K562 (cell line): ENCODE data around the gene TMC1. TPM values are rescaled to one million over a fixed set of nuclear protein-coding genes. Genes with fewer than 3 reads are reported as not detected.

ENCODE experiments used
- C11orf30 ChIP-seq: fragments of 450-650 bp; IDR thresholded peaks from 2 replicates; pipeline ENCODE4 v1.6.1; 2016; ENCODE audit warnings: low read depth, mild to moderate bottlenecking
- CEBPB ChIP-seq: fragments of 450-650 bp; IDR thresholded peaks from 2 replicates; pipeline ENCODE4 v1.6.1; 2016; ENCODE audit warnings: missing genetic modification characterization, missing compliant biosample characterization
- FOS ChIP-seq: IDR thresholded peaks from 3 replicates; pipeline ENCODE4 v1.6.1; 2011; ENCODE audit not compliant: insufficient read length; ENCODE audit errors: extremely low read depth
- FOXJ2 ChIP-seq: fragments of 200-800 bp; sonication (Bioruptor generic); IDR thresholded peaks from 2 replicates; pipeline ENCODE4 v1.6.1; 2016; ENCODE audit warnings: missing genetic modification characterization, missing compliant biosample characterization
- FOXK2 ChIP-seq, 2 experiments: fragments of 450-650 bp; IDR thresholded peaks in 1 of 2; conservative IDR thresholded peaks in 1 of 2; 2 replicates each; pipeline ENCODE4 v1.6.1; 2016; ENCODE audit warnings: low read depth in 2 of 2, mild to moderate bottlenecking in 1 of 2
- PCBP2 ChIP-seq: fragments of 200-400 bp; formaldehyde crosslinking; IDR thresholded peaks from 2 replicates; pipeline ENCODE4 v1.6.1; 2018; ENCODE audit warnings: low read length, low read depth, mild to moderate bottlenecking, moderate library complexity; ENCODE audit not compliant: poor library complexity, severe bottlenecking
- PHTF2 ChIP-seq: fragments of 250-450 bp; sonication (Bioruptor Pico); IDR thresholded peaks from 2 replicates; pipeline ENCODE4 v1.5.0; 2021; ENCODE audit warnings: mild to moderate bottlenecking
- TCF3 ChIP-seq: sonication (generic); formaldehyde crosslinking; IDR thresholded peaks from 2 replicates; pipeline ENCODE4 v1.4.0; 2020; ENCODE audit warnings: mild to moderate bottlenecking, missing genetic modification reagents
- XRCC4 ChIP-seq: IDR thresholded peaks from one replicate; pipeline ENCODE4 v1.6.1; 2011; ENCODE audit not compliant: insufficient read depth, insufficient read length; ENCODE audit errors: extremely low read depth
- ZFP1 ChIP-seq: fragments of 450-650 bp; formaldehyde crosslinking; IDR thresholded peaks from 2 replicates; pipeline ENCODE4 v1.4.0; 2020; ENCODE audit warnings: mild to moderate bottlenecking, mixed read lengths
- ZNF124 ChIP-seq: sonication (generic); formaldehyde crosslinking; IDR thresholded peaks from 2 replicates; pipeline ENCODE4 v1.8.1; 2022; ENCODE audit warnings: missing genetic modification reagents
- ZNF507 ChIP-seq: conservative IDR thresholded peaks from 2 replicates; pipeline ENCODE4 v1.6.1; 2017; ENCODE audit warnings: missing genetic modification characterization, missing compliant biosample characterization
- ZNF584 ChIP-seq: fragments of 200-800 bp; sonication (Bioruptor generic); IDR thresholded peaks from 2 replicates; pipeline ENCODE4 v1.6.1; 2016; ENCODE audit warnings: low read depth, mild to moderate bottlenecking, missing genetic modification characterization, missing compliant biosample characterization
- ZNF830 ChIP-seq: fragments of 250-450 bp; sonication (Bioruptor Pico); IDR thresholded peaks from 2 replicates; pipeline ENCODE4 v1.5.0; 2021; ENCODE audit warnings: mild to moderate bottlenecking
- polyA plus RNA-seq, 8 experiments: library from polyadenylated mRNA; depleted of rRNA in 4 of 8; stranded (reverse) in 5 of 8; unstranded in 3 of 8; fragments of >200 nt; fragmentation: Nextera tagmentation in 2 of 8; fragmentation: Illumina TruSeq in 1 of 8; extraction: Ambion mirVana in 2 of 8; extraction: Trizol in 1 of 8; gene quantifications; 2 replicates each; pipeline versions ENCODE4 v1.2.1 to v1.2.3, GENCODE V29; 2011 to 2014; ENCODE audit warnings: inconsistent platforms in 1 of 8, missing spikeins in 1 of 8
- total RNA-seq, 7 experiments: library from RNA; depleted of rRNA in 6 of 7; stranded (reverse); fragments of >200 nt in 6 of 7; fragmentation: Illumina TruSeq in 2 of 7; extraction: Trizol in 2 of 7; gene quantifications; 2 replicates each; pipeline versions ENCODE4 v1.2.1 to v1.2.3, GENCODE V29; 2011 to 2021; ENCODE audit warnings: low replicate concordance in 1 of 7
- TF ChIP-seq, protein P1 (sequence below): sonication (generic); formaldehyde crosslinking; IDR thresholded peaks from 2 replicates; pipeline ENCODE4 v1.8.1; 2023; ENCODE audit warnings: missing genetic modification reagents, mild to moderate bottlenecking, borderline replicate concordance
- TF ChIP-seq, protein P2 (sequence below): fragments of 250-450 bp; sonication (Bioruptor Pico); IDR thresholded peaks from 2 replicates; pipeline ENCODE4 v1.5.1; 2021; ENCODE audit warnings: mild to moderate bottlenecking
- TF ChIP-seq, protein P3 (sequence below), 3 experiments: IDR thresholded peaks in 2 of 3; conservative IDR thresholded peaks in 1 of 3; 2 replicates each; pipeline ENCODE4 v1.5.1; 2011 to 2012; ENCODE audit warnings: low read length in 3 of 3, mild to moderate bottlenecking in 3 of 3, control low read depth in 2 of 3, improper control_type of control experiment in 1 of 3, inconsistent platforms in 1 of 3, low read depth in 1 of 3, mixed read lengths in 1 of 3, moderate library complexity in 1 of 3; ENCODE audit not compliant: insufficient read depth in 2 of 3
- TF ChIP-seq, protein P4 (sequence below): fragments of 250-450 bp; sonication (Bioruptor Pico); IDR thresholded peaks from 2 replicates; pipeline ENCODE4 v1.5.0; 2021

Gene TMC1
- total and polyA plus RNA-seq, 9 of the 15 experiments (the other 6 are each of a cell fraction or from before 2014, with no cell fraction given): 0.10 to 0.15 TPM; not detected in 7

DNA sequence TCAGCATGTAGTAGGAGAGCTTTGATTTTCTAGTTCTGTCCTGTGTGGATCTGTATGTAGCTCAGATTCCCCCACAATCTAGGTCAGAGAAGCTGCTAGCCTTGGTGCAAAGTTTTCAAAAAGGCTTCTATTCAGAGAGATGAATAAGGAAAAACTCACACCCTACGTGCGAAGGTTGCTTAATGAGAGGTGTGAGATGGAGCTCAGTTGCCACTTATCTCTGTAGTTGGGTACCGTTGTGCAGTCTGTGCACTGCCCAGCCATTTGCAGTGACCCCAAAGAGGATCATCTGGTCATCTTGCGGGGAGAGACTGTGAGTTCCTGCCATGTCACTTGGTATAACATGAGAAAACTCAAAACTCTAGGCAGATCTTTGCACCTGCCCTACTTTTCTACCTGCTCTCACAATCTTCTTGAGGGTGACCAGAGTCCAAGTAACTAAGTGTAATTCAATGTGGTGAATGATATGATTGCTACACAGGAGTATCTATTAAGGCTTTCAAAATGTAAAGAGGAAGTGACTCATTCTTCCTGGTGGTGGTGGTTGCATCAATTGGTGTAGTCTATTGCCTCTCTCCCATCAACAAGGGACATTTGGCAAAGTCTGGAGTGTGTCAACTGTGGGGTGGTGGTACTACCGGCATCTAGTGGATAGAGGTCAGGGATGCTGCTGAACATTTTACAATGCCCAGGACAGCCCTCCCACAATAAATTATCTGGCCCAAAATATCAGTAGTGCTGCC, 65.2 kb downstream of the TMC1 start (continued):
- TF ChIP-seq, protein P1, sequence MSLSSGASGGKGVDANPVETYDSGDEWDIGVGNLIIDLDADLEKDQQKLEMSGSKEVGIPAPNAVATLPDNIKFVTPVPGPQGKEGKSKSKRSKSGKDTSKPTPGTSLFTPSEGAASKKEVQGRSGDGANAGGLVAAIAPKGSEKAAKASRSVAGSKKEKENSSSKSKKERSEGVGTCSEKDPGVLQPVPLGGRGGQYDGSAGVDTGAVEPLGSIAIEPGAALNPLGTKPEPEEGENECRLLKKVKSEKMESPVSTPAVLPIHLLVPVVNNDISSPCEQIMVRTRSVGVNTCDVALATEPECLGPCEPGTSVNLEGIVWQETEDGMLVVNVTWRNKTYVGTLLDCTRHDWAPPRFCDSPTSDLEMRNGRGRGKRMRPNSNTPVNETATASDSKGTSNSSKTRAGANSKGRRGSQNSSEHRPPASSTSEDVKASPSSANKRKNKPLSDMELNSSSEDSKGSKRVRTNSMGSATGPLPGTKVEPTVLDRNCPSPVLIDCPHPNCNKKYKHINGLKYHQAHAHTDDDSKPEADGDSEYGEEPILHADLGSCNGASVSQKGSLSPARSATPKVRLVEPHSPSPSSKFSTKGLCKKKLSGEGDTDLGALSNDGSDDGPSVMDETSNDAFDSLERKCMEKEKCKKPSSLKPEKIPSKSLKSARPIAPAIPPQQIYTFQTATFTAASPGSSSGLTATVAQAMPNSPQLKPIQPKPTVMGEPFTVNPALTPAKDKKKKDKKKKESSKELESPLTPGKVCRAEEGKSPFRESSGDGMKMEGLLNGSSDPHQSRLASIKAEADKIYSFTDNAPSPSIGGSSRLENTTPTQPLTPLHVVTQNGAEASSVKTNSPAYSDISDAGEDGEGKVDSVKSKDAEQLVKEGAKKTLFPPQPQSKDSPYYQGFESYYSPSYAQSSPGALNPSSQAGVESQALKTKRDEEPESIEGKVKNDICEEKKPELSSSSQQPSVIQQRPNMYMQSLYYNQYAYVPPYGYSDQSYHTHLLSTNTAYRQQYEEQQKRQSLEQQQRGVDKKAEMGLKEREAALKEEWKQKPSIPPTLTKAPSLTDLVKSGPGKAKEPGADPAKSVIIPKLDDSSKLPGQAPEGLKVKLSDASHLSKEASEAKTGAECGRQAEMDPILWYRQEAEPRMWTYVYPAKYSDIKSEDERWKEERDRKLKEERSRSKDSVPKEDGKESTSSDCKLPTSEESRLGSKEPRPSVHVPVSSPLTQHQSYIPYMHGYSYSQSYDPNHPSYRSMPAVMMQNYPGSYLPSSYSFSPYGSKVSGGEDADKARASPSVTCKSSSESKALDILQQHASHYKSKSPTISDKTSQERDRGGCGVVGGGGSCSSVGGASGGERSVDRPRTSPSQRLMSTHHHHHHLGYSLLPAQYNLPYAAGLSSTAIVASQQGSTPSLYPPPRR (CRISPR knock-in tag): no peak
- TF ChIP-seq, protein P2, sequence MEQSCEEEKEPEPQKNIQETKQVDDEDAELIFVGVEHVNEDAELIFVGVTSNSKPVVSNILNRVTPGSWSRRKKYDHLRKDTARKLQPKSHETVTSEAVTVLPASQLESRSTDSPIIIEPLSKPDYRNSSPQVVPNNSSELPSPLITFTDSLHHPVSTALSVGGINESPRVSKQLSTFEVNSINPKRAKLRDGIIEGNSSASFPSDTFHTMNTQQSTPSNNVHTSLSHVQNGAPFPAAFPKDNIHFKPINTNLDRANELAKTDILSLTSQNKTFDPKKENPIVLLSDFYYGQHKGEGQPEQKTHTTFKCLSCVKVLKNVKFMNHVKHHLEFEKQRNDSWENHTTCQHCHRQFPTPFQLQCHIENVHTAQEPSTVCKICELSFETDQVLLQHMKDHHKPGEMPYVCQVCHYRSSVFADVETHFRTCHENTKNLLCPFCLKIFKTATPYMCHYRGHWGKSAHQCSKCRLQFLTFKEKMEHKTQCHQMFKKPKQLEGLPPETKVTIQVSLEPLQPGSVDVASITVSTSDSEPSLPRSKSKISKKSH (CRISPR knock-in tag): no peak
- TF ChIP-seq PCBP2 (no peak), FOXJ2 (tag) (no peak), TCF3 (peak; percentile 23; the same call in 1 of the 2 replicates), FOS (peak; percentile 15), C11orf30 (no peak), PHTF2 (CRISPR knock-in tag) (no peak), ZNF507 (no peak), XRCC4 (no peak), CEBPB (tag) (peak; percentile 83), ZNF584 (CRISPR knock-in tag) (peak; percentile 51; the same call in 1 of the 2 replicates), FOXK2 (conservative IDR thresholded peaks at IDR 0.05 in 1 of 2, IDR thresholded peaks at IDR 0.05 in 1 of 2; ENCODE audit: low read depth in 2 of 2) (0 out of 4 replicates have a peak, but pooled peaks of 1 of the 2 experiments have one; percentile 27), ZNF830 (CRISPR knock-in tag) (no peak), ZFP1 (CRISPR knock-in tag) (no peak), ZNF124 (CRISPR knock-in tag) (no peak)
- TF ChIP-seq, protein P3, sequence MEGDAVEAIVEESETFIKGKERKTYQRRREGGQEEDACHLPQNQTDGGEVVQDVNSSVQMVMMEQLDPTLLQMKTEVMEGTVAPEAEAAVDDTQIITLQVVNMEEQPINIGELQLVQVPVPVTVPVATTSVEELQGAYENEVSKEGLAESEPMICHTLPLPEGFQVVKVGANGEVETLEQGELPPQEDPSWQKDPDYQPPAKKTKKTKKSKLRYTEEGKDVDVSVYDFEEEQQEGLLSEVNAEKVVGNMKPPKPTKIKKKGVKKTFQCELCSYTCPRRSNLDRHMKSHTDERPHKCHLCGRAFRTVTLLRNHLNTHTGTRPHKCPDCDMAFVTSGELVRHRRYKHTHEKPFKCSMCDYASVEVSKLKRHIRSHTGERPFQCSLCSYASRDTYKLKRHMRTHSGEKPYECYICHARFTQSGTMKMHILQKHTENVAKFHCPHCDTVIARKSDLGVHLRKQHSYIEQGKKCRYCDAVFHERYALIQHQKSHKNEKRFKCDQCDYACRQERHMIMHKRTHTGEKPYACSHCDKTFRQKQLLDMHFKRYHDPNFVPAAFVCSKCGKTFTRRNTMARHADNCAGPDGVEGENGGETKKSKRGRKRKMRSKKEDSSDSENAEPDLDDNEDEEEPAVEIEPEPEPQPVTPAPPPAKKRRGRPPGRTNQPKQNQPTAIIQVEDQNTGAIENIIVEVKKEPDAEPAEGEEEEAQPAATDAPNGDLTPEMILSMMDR (IDR thresholded peaks at IDR 0.05 in 2 of 3, conservative IDR thresholded peaks at IDR 0.05 in 1 of 3; ENCODE audit: insufficient read depth in 2 of 3, low read depth in 1 of 3, low read length in 3 of 3): 0 out of 6 replicates have a peak, but pooled peaks of 1 of the 3 experiments have one; percentile 5
- TF ChIP-seq, protein P4, sequence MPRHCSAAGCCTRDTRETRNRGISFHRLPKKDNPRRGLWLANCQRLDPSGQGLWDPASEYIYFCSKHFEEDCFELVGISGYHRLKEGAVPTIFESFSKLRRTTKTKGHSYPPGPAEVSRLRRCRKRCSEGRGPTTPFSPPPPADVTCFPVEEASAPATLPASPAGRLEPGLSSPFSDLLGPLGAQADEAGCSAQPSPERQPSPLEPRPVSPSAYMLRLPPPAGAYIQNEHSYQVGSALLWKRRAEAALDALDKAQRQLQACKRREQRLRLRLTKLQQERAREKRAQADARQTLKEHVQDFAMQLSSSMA: no peak
